LNCaP clone FGC (cell line): ENCODE results near the gene AXIN2.
"Not testable (repeated sequence)": the region's sequence is repeated elsewhere in the genome, so short reads cannot be mapped to it uniquely, and the experiment has no call there.

Source experiments
- DNase-seq: peaks from one replicate; pipeline ENCODE4 v3.0.0-alpha.2; 2011; ENCODE audit warnings: low read depth
- H3K4me3 ChIP-seq: 2 replicates; pipeline ENCODE4 v1.5.1; 2011; ENCODE audit warnings: mild to moderate bottlenecking, low read depth, low read length, control low read depth
- CTCF ChIP-seq: IDR thresholded peaks from 2 replicates; pipeline ENCODE4 v1.5.1; 2012; ENCODE audit warnings: mild to moderate bottlenecking; ENCODE audit not compliant: control insufficient read depth, insufficient read depth; ENCODE audit errors: extremely low read depth

Gene AXIN2

GRCh38 chr17:65515512-65515911 lies 45.9 kb downstream of the AXIN2 start:
- no peak for TF ChIP-seq CTCF
- DNase-seq, result no peak
- H3K4me3 ChIP-seq, result no peak overlapping the region

- DNase-seq, result no peak
- TF ChIP-seq CTCF, result no peak
- no peak overlapping the region for H3K4me3 ChIP-seq
Measured at GRCh38 chr17:65514541-65514940, 46.9 kb downstream of the AXIN2 start.

- TF ChIP-seq CTCF, result no peak
- DNase-seq, result no peak
- no peak overlapping the region for H3K4me3 ChIP-seq
Measured at GRCh38 chr17:65514082-65514481, 47.4 kb downstream of the AXIN2 start.

- TF ChIP-seq CTCF, result no peak
- DNase-seq, result no peak
- H3K4me3 ChIP-seq, result no peak overlapping the region
Measured at GRCh38 chr17:65511316-65511715, 50.1 kb downstream of the AXIN2 start.

- TF ChIP-seq CTCF, result no peak
- H3K4me3 ChIP-seq, result no peak overlapping the region
- no peak for DNase-seq
Measured at GRCh38 chr17:65509032-65509431, 52.4 kb downstream of the AXIN2 start.

- DNase-seq, H3K4me3 ChIP-seq: not testable (repeated sequence)
Measured at GRCh38 chr17:65504673-65505072, 56.8 kb downstream of the AXIN2 start.

GRCh38 chr17:65504141-65504540 lies 57.3 kb downstream of the AXIN2 start:
- no peak overlapping the region for H3K4me3 ChIP-seq
- DNase-seq, result no peak
- TF ChIP-seq CTCF, result no peak

GRCh38 chr17:65503557-65503956 lies 57.9 kb downstream of the AXIN2 start:
- no peak overlapping the region for H3K4me3 ChIP-seq
- no peak for TF ChIP-seq CTCF

More at GRCh38 chr17:65503557-65503956, 57.9 kb downstream of the AXIN2 start:
- no peak for DNase-seq
